Ascending aorta (tissue), 2 donors: ENCODE data around the gene RAB11FIP4. TPM values are rescaled to one million over a fixed set of nuclear protein-coding genes. Genes with fewer than 3 reads are reported as not detected.
A peak's percentile ranks its signal among the peaks of the same experiment; 100 is the strongest.

Experiments used
- DNase-seq, 2 donors: peaks; one replicate each; pipeline ENCODE4 v3.0.0-alpha.2; 2019; ENCODE audit warnings: low spot score in 2 of 2
- H3K27ac ChIP-seq, 2 donors: fragments of 200-600 bp; sonication (generic); one replicate each; pipeline ENCODE4 v1.5.1; 2016 to 2017; ENCODE audit warnings: mild to moderate bottlenecking in 1 of 2
- H3K27me3 ChIP-seq: fragments of 200-600 bp; sonication (generic); one replicate; pipeline ENCODE4 v1.5.1; 2017
- H3K36me3 ChIP-seq, 2 donors: fragments of 200-600 bp; sonication (generic); one replicate each; pipeline ENCODE4 v1.5.1; 2016
- H3K4me1 ChIP-seq, 2 donors: fragments of 200-600 bp; sonication (generic); one replicate each; pipeline ENCODE4 v1.5.1; 2016 to 2017; ENCODE audit warnings: mild to moderate bottlenecking in 1 of 2
- H3K4me3 ChIP-seq, 2 donors: fragments of 200-600 bp; sonication (generic); one replicate each; pipeline ENCODE4 v1.5.1; 2016 to 2017; ENCODE audit warnings: mild to moderate bottlenecking in 1 of 2
- H3K9me3 ChIP-seq, 2 donors: fragments of 200-600 bp; sonication (generic); one replicate each; pipeline ENCODE4 v1.5.1; 2016
- intact Hi-C: fragments of 100-400 bp; cut with DNase I; formaldehyde crosslinking; loops from one replicate; pipeline ENCODE4 v1.15.1; 2023
- total RNA-seq: library from RNA; depleted of rRNA; stranded (reverse); fragments of >200 nt; gene quantifications from one replicate; pipeline ENCODE4 v1.1.0, GENCODE V29; 2016
- TF ChIP-seq, protein P1 (sequence below), 3 experiments: fragments of 200-600 bp in 2 of 3; fragments of 450-650 bp in 1 of 3; sonication (generic) in 2 of 3; IDR thresholded peaks; one replicate each; pipeline ENCODE4 v1.5.1; 2016 to 2019; ENCODE audit warnings: antibody characterized with exemption in 3 of 3, mild to moderate bottlenecking in 1 of 3, moderate library complexity in 1 of 3

The RAB11FIP4 gene
- total RNA-seq, 1 donor from 2014 or later = 0.85 TPM

DNA sequence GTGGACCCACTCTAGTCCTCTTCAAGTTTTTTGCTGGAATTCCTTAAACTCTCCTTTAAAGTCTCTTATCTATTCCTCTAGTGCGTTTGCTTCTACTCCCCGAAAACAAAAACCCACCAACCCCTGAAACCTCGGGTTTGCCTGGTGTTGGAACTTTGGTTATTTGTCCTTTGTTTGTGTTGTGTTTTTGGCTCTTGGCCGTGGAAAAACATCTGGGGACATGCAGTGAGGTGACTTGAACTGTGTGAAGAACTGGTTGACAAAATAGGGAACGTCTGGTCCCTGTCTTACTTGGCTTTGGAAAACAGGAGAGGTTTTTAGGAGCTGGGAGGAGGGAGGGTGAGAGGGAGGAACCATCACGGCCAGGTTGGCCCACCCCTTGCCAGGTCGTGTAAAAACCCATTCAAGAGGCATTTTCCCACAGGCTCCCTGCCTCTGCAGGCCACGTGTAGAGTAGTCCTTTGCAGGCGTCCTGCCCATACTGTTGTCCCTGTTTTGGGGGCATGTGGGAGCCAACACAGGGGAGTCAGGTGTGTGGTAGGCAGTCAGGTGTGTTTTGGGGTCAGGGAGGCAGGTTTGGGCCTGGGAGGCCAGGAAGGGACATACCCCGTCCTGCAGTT, 169.3 kb downstream of the RAB11FIP4 start:
- no peaks in the 10 kb centered on the region for H3K27me3 ChIP-seq
- H3K36me3 ChIP-seq = peaks cover 0 to 9% of the 10 kb centered on the region in 2 donors
- intact Hi-C loops = no loop called here
- peaks cover 6 to 39% of the 10 kb centered on the region in 2 donors for H3K4me1 ChIP-seq
- peak overlapping the region; percentile 75 to 91 for H3K4me3 ChIP-seq
- H3K9me3 ChIP-seq = no peaks in the 10 kb centered on the region
- H3K27ac ChIP-seq = peak overlapping the region; percentile 93 to 98
- DNase-seq = no peak
- TF ChIP-seq, protein P1, sequence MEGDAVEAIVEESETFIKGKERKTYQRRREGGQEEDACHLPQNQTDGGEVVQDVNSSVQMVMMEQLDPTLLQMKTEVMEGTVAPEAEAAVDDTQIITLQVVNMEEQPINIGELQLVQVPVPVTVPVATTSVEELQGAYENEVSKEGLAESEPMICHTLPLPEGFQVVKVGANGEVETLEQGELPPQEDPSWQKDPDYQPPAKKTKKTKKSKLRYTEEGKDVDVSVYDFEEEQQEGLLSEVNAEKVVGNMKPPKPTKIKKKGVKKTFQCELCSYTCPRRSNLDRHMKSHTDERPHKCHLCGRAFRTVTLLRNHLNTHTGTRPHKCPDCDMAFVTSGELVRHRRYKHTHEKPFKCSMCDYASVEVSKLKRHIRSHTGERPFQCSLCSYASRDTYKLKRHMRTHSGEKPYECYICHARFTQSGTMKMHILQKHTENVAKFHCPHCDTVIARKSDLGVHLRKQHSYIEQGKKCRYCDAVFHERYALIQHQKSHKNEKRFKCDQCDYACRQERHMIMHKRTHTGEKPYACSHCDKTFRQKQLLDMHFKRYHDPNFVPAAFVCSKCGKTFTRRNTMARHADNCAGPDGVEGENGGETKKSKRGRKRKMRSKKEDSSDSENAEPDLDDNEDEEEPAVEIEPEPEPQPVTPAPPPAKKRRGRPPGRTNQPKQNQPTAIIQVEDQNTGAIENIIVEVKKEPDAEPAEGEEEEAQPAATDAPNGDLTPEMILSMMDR (IDR thresholded peaks at IDR 0.05) = no peak

DNA sequence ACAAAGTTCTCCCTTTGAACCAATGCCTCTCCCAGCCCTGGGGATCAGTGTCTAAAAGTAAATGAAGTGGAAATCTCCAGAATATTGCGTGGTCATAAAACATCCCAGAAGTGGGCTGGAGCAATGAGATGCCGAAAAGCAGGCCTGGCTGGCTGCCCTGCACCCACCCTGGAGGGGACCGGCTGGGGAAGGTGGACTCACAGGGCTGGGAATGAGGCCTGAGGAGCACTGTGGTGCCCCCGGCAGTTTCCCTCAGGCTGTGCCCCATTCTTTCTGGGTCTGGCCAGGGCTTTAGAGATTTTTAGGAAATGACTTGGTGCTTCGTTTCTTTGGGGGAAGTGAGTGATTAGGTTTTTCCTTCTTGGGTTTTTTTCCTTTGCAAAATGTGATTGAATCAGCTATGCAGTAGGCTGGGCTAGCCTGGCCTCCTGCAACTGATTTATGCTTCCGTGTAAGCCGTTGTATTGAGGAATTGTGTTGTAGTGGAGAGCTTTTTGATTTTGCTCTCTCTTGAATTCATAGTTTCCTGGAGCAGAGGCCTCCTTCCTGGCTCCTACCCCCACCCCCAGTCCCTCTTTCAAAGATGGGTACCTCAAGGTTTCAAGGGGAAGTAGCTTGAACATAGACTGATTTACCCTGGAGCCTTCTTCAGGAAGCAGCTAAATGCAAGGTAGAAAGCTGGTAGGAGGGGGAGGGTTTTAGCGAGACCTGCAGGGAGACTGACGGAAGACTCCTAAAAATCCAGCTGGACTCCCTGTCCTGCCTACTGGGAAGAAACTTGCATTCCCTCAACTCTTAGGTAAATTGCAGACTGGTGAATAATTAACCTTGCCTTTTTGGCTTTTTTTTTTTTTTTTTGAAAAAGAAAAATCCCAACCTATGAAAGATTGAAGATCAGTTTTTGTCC, 170.2 kb downstream of the RAB11FIP4 start:
- Histone ChIP-seq H3K36me3 (peaks cover 0 to 9% of the 10 kb centered on the region in 2 donors), H3K27me3 (no peaks in the 10 kb centered on the region), H3K27ac (peak overlapping the region; percentile 93 to 98), H3K4me1 (peaks cover 6 to 49% of the 10 kb centered on the region in 2 donors), H3K9me3 (no peaks in the 10 kb centered on the region), H3K4me3 (peak overlapping the region; percentile 75 to 91)
- intact Hi-C loops = no loop called here
- peak in 1 of 2 donors; percentile 70 for DNase-seq
- TF ChIP-seq, protein P1 (IDR thresholded peaks at IDR 0.05) = no peak

DNA sequence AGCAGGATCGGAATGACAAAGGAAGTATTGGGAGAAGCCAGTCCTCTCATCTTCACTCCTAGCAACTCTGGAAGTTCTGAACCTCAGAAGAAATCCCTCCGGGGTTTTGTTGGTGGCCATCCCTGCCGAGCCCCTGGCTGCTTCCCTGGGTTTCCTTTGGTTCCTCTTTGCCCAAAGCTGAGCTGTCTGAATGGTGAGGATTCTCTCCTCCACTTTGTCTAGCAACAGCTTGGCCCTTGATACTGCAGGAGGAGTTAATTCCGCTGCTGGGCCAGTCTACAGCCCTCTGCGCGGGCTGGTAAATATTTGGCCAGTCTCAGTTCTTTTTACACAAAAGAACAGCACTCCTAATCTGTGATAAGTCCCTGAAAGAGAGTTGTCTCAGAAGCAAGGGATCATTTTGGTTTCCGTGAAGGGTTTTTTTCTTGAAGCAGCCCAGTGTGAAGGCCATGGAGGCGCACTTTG, 170.9 kb downstream of the RAB11FIP4 start:
- H3K4me1 ChIP-seq = peaks cover 6 to 56% of the 10 kb centered on the region in 2 donors
- intact Hi-C loops = no loop called here
- TF ChIP-seq, protein P1 (IDR thresholded peaks at IDR 0.05) = no peak
- DNase-seq = no peak
- H3K27me3 ChIP-seq = no peaks in the 10 kb centered on the region
- no peak overlapping the region for H3K4me3 ChIP-seq
- peaks cover 0 to 9% of the 10 kb centered on the region in 2 donors for H3K36me3 ChIP-seq
- no peaks in the 10 kb centered on the region for H3K9me3 ChIP-seq
- H3K27ac ChIP-seq = peak overlapping the region; percentile 93 to 98

DNA sequence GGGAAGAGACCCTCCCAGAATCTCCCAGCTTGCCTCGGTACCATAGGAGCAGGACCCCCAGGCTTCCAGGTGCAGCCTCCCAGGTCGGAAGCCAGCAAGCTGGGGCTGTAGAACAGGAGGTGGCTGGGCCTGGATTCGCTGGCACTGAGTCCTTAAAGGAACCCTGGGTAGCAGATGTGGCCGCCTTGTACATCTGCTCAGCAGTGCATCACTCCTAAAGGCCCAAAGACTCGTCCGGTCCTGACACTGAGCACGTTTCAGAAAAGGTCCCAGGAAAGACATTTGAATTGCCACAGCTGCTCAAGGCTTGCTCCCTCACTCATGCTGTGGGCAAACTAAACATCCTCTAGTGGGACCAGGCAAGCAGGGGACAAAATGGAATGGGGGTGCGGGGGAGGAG, 172.8 kb downstream of the RAB11FIP4 start:
- peaks cover 6 to 63% of the 10 kb centered on the region in 2 donors for H3K4me1 ChIP-seq
- peaks cover 0 to 9% of the 10 kb centered on the region in 2 donors for H3K36me3 ChIP-seq
- DNase-seq = no peak
- no peaks in the 10 kb centered on the region for H3K27me3 ChIP-seq
- TF ChIP-seq, protein P1 (IDR thresholded peaks at IDR 0.05) = no peak
- intact Hi-C loops = no loop called here
- H3K4me3 ChIP-seq = no peak overlapping the region
- H3K27ac ChIP-seq = peak overlapping the region; percentile 83 to 91
- H3K9me3 ChIP-seq = no peaks in the 10 kb centered on the region

GRCh38 chr17:31564883-31565301, 173.4 kb downstream of the RAB11FIP4 start:
- intact Hi-C loops = no loop called here
- Histone ChIP-seq H3K27ac (peak overlapping the region; percentile 83 to 91), H3K9me3 (no peaks in the 10 kb centered on the region), H3K4me3 (peak overlapping the region in 1 of 2 donors; percentile 3), H3K36me3 (peaks cover 0 to 9% of the 10 kb centered on the region in 2 donors), H3K4me1 (peaks cover 6 to 69% of the 10 kb centered on the region in 2 donors), H3K27me3 (no peaks in the 10 kb centered on the region)
- DNase-seq = no peak
- TF ChIP-seq, protein P1 (IDR thresholded peaks at IDR 0.05) = no peak
